Neural cell (in vitro differentiated cells): ENCODE data around the gene ATG3.

ENCODE experiments used
- EZH2 ChIP-seq: fragments of 200-600, 300-800 bp; shearing (Covaris generic), sonication (generic); IDR thresholded peaks from 2 replicates; pipeline ENCODE4 v1.6.1; 2014; ENCODE audit warnings: antibody characterized with exemption, low read length, borderline replicate concordance, mild to moderate bottlenecking; ENCODE audit not compliant: insufficient read depth, poor library complexity, severe bottlenecking
- MXI1 ChIP-seq: fragments of 450-650 bp; conservative IDR thresholded peaks from 2 replicates; pipeline ENCODE4 v1.6.1; 2014; ENCODE audit warnings: antibody characterized with exemption, mild to moderate bottlenecking; ENCODE audit not compliant: poor library complexity, severe bottlenecking
- POLR2AphosphoS5 ChIP-seq: IDR thresholded peaks from 2 replicates; pipeline ENCODE4 v1.6.1; 2012
- REST ChIP-seq: IDR thresholded peaks from 2 replicates; pipeline ENCODE4 v1.6.1; 2012; ENCODE audit warnings: borderline replicate concordance
- SMC3 ChIP-seq: fragments of 450-650 bp; conservative IDR thresholded peaks from 2 replicates; pipeline ENCODE4 v1.6.1; 2014; ENCODE audit warnings: antibody characterized with exemption, mild to moderate bottlenecking, moderate library complexity; ENCODE audit not compliant: poor library complexity
- TAF1 ChIP-seq: IDR thresholded peaks from 2 replicates; pipeline ENCODE4 v1.6.1; 2012; ENCODE audit warnings: low read depth
- TF ChIP-seq, protein P1 (sequence below): fragments of 450-650 bp; IDR thresholded peaks from 2 replicates; pipeline ENCODE4 v1.5.1; 2014; ENCODE audit warnings: antibody characterized with exemption, mild to moderate bottlenecking, moderate library complexity; ENCODE audit not compliant: poor library complexity, severe bottlenecking

DNA sequence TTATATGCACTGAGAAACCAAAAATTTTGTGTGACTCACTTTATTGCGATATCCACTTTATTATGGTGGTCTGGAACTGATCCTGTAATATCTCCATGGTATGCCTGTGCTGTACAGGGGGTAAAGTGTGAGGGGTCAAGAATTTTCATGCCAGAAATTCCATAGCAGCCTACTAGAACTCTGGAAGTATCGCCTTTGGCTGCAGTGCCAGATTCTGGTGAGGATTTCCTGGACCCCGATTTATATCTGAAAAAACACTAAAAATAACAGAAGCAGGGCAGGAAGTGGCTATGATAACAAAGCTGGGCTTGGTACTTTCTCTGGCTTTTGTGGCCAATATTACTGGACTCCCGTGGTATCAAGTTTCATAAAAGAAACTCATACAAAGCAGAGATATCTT, 42.8 kb upstream of the ATG3 start:
- TF ChIP-seq, protein P1, sequence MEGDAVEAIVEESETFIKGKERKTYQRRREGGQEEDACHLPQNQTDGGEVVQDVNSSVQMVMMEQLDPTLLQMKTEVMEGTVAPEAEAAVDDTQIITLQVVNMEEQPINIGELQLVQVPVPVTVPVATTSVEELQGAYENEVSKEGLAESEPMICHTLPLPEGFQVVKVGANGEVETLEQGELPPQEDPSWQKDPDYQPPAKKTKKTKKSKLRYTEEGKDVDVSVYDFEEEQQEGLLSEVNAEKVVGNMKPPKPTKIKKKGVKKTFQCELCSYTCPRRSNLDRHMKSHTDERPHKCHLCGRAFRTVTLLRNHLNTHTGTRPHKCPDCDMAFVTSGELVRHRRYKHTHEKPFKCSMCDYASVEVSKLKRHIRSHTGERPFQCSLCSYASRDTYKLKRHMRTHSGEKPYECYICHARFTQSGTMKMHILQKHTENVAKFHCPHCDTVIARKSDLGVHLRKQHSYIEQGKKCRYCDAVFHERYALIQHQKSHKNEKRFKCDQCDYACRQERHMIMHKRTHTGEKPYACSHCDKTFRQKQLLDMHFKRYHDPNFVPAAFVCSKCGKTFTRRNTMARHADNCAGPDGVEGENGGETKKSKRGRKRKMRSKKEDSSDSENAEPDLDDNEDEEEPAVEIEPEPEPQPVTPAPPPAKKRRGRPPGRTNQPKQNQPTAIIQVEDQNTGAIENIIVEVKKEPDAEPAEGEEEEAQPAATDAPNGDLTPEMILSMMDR: no peak
- TF ChIP-seq REST (no peak), EZH2 (no peak), POLR2AphosphoS5 (no peak), MXI1 (no peak), SMC3 (no peak), TAF1 (no peak)
